GM12878 (cell line): ENCODE results near the gene NOVA2. TPM values are rescaled to one million over a fixed set of nuclear protein-coding genes. Genes with fewer than 3 reads are reported as not detected.

Experiments
- ATAC-seq: fragments of 200-7000 bp; cut with Tn5 transposase; 3 replicates; pipeline ENCODE4 v1.9.1; 2020; ENCODE audit warnings: mild to moderate bottlenecking, moderate library complexity
- BruUV-seq: library from RNA; stranded (reverse); fragments of 400-500 nt; replicated peaks from 2 replicates; lab custom pipeline; 2021; lab: Mats Ljungman, UMichigan
- CTCF ChIA-PET: fragments of 300-600 bp; sonication (Branson Sonifier 250); formaldehyde crosslinking; extraction: SDS; loops from one replicate; lab custom pipeline; 2021; ENCODE audit warnings: inconsistent platforms; lab: Yijun Ruan, JAX
- POLR2A ChIA-PET: fragments of 350-600 bp; formaldehyde crosslinking; extraction: SDS; loops from one replicate; lab custom pipeline; 2021; ENCODE audit warnings: inconsistent platforms; lab: Charles Lee
- RAD21 ChIA-PET: fragments of 300-600 bp; sonication (Branson Sonifier 250); formaldehyde crosslinking; loops from one replicate; lab custom pipeline; 2023; ENCODE audit warnings: antibody characterized with exemption; ENCODE audit not compliant: unreplicated experiment; lab: Charles Lee
- SMC1A ChIA-PET: fragments of 300-600 bp; sonication (Branson Sonifier 250); formaldehyde crosslinking; loops from one replicate; lab custom pipeline; 2023; ENCODE audit not compliant: unreplicated experiment, uncharacterized antibody; lab: Charles Lee
- DNase-seq: peaks from one replicate; pipeline ENCODE4 v3.0.0-alpha.2; 2011; ENCODE audit warnings: low read depth, low spot score
- FAIRE-seq: peaks from 3 replicates; lab custom pipeline; 2011; peaks lifted over from hg19 to GRCh38; lab: Jason Lieb, UNC
- H2AFZ ChIP-seq: 2 replicates; pipeline ENCODE4 v1.6.0; 2011; ENCODE audit warnings: low read depth, low read length, control low read depth; ENCODE audit not compliant: control insufficient read depth
- H3K27ac ChIP-seq: 2 replicates; pipeline ENCODE4 v1.5.1; 2011; ENCODE audit warnings: control low read depth; ENCODE audit not compliant: control insufficient read depth, insufficient read depth
- H3K27me3 ChIP-seq, 2 experiments: replicated peaks in 1 of 2; 2 replicates each; pipeline versions ENCODE4 v1.6.0 to v1.6.1; 2011; ENCODE audit warnings: low read length in 1 of 2; ENCODE audit not compliant: control insufficient read depth in 2 of 2, insufficient read depth in 2 of 2
- H3K36me3 ChIP-seq, 2 experiments: 2 replicates each; pipeline ENCODE4 v1.5.1; 2011; ENCODE audit warnings: low read length in 1 of 2; ENCODE audit not compliant: control insufficient read depth in 2 of 2, insufficient read depth in 2 of 2
- H3K4me1 ChIP-seq: 2 replicates; pipeline ENCODE4 v1.6.1; 2011; ENCODE audit warnings: mild to moderate bottlenecking, low read length, moderate library complexity, mixed read lengths; ENCODE audit not compliant: control insufficient read depth, insufficient read depth
- H3K4me2 ChIP-seq: 2 replicates; pipeline ENCODE4 v1.6.0; 2011; ENCODE audit warnings: control low read depth; ENCODE audit not compliant: control insufficient read depth, insufficient read depth
- H3K4me3 ChIP-seq: fragments of 200-600 bp; sonication (generic); 2 replicates; pipeline ENCODE4 v1.5.1; 2016
- H3K79me2 ChIP-seq: 2 replicates; pipeline ENCODE4 v1.6.0; 2011; ENCODE audit warnings: low read length; ENCODE audit not compliant: control insufficient read depth, insufficient read depth
- H3K9ac ChIP-seq: 2 replicates; pipeline ENCODE4 v1.8.0; 2011; ENCODE audit warnings: low read length, control low read depth, mixed read lengths; ENCODE audit not compliant: control insufficient read depth, insufficient read depth
- H3K9me3 ChIP-seq: replicated peaks from 3 replicates; pipeline ENCODE4 v1.5.1; 2011; ENCODE audit warnings: mild to moderate bottlenecking, low read length; ENCODE audit not compliant: control insufficient read depth, insufficient read depth
- H4K20me1 ChIP-seq: 2 replicates; pipeline ENCODE4 v1.6.0; 2011; ENCODE audit not compliant: control insufficient read depth, insufficient read depth
- BCL11A ChIP-seq: IDR thresholded peaks from 2 replicates; pipeline ENCODE4 v1.6.1; 2011; ENCODE audit warnings: low read depth, low read length
- BRCA1 ChIP-seq: IDR thresholded peaks from 2 replicates; pipeline ENCODE4 v1.6.1; 2011; ENCODE audit warnings: low read depth, low read length, improper control_type of control experiment
- CEBPB ChIP-seq, 2 experiments: fragments of 150-350 bp in 1 of 2; IDR thresholded peaks; 2 replicates each; pipeline ENCODE4 v1.6.1; 2012 to 2014; ENCODE audit warnings: low read depth in 2 of 2, low read length in 2 of 2, borderline replicate concordance in 1 of 2, inconsistent platforms in 1 of 2
- CHD2 ChIP-seq: IDR thresholded peaks from 2 replicates; pipeline ENCODE4 v1.6.1; 2011; ENCODE audit warnings: low read depth, low read length, improper control_type of control experiment, borderline replicate concordance
- DPF2 ChIP-seq: fragments of 450-650 bp; IDR thresholded peaks from 2 replicates; pipeline ENCODE4 v1.6.1; 2017; ENCODE audit warnings: mild to moderate bottlenecking
- FOS ChIP-seq: IDR thresholded peaks from 3 replicates; pipeline ENCODE4 v1.6.1; 2011; ENCODE audit warnings: borderline replicate concordance; ENCODE audit not compliant: insufficient read length; ENCODE audit errors: extremely low read depth
- FOXK2 ChIP-seq: fragments of 450-650 bp; IDR thresholded peaks from 2 replicates; pipeline ENCODE4 v1.6.1; 2017; ENCODE audit warnings: mild to moderate bottlenecking, moderate library complexity
- MEF2B ChIP-seq: fragments of 450-650 bp; IDR thresholded peaks from 2 replicates; pipeline ENCODE4 v1.6.1; 2018; ENCODE audit warnings: mild to moderate bottlenecking, moderate library complexity; ENCODE audit not compliant: partially characterized antibody, poor library complexity, severe bottlenecking
- MTA3 ChIP-seq: IDR thresholded peaks from 2 replicates; pipeline ENCODE4 v1.6.1; 2012; ENCODE audit warnings: low read length, inconsistent platforms, borderline replicate concordance
- NFYA ChIP-seq: IDR thresholded peaks from 2 replicates; pipeline ENCODE4 v1.6.1; 2011; ENCODE audit warnings: low read depth, mild to moderate bottlenecking, low read length, improper control_type of control experiment, borderline replicate concordance
- POLR2AphosphoS2 ChIP-seq: IDR thresholded peaks from 2 replicates; pipeline ENCODE4 v1.6.1; 2011; ENCODE audit warnings: low read depth, mild to moderate bottlenecking, low read length, improper control_type of control experiment, moderate library complexity
- RCOR1 ChIP-seq: conservative IDR thresholded peaks from 2 replicates; pipeline ENCODE4 v1.6.1; 2012; ENCODE audit warnings: low read depth, low read length, improper control_type of control experiment
- ZNF207 ChIP-seq: fragments of 450-650 bp; IDR thresholded peaks from 2 replicates; pipeline ENCODE4 v1.6.1; 2014; ENCODE audit warnings: antibody characterized with exemption, mild to moderate bottlenecking, borderline replicate concordance
- WGBS: methylation state at CpG from one replicate; pipeline ENCODE4 v1.1.6; 2016; ENCODE audit warnings: low lambda C conversion rate; ENCODE audit not compliant: insufficient replicate concordance, insufficient coverage; ENCODE audit errors: missing lambda C conversion rate; 5-methylcytosine and 5-hydroxymethylcytosine counted together
- in situ Hi-C: fragments of 300-500 bp; cut with MboI; formaldehyde crosslinking; loops from 9 replicates; pipeline ENCODE4 v1.14.3; 2018; ENCODE audit warnings: mixed read lengths
- intact Hi-C: fragments of 100-400 bp; cut with micrococcal nuclease; formaldehyde crosslinking; loops from one replicate; pipeline ENCODE4 v1.14.2; 2022; ENCODE audit not compliant: unreplicated experiment
- polyA plus RNA-seq, 11 experiments: library from polyadenylated mRNA; depleted of rRNA in 4 of 11; unstranded in 6 of 11; stranded (reverse) in 5 of 11; fragments of >200 nt; fragmentation: Nextera tagmentation in 4 of 11; fragmentation: Illumina TruSeq in 1 of 11; extraction: Ambion mirVana in 4 of 11; extraction: Trizol in 1 of 11; gene quantifications; 1 replicate in 1 of 11; 2 replicates in 10 of 11; pipeline versions ENCODE4 v1.2.1 to v1.2.3, GENCODE V29; 2011 to 2016; ENCODE audit warnings: inconsistent platforms in 2 of 11, missing spikeins in 2 of 11, low read depth in 1 of 11
- total RNA-seq, 4 experiments: library from RNA; depleted of rRNA in 3 of 4; stranded (reverse); fragments of >200 nt in 3 of 4; fragmentation: Illumina TruSeq in 1 of 4; extraction: Trizol in 1 of 4; gene quantifications; 2 replicates each; pipeline versions ENCODE4 v1.2.1 to v1.2.3, GENCODE V29; 2013 to 2021
- TF ChIP-seq, protein P1 (sequence below): fragments of 450-650 bp; IDR thresholded peaks from 2 replicates; pipeline ENCODE4 v1.6.1; 2017; ENCODE audit warnings: mild to moderate bottlenecking

The NOVA2 gene
- total and polyA plus RNA-seq, 10 of the 15 experiments (the other 5 are each of a cell fraction or from before 2014, with no cell fraction given): under 0.01 to 0.44 (median 0.03) TPM; not detected in 4

DNA sequence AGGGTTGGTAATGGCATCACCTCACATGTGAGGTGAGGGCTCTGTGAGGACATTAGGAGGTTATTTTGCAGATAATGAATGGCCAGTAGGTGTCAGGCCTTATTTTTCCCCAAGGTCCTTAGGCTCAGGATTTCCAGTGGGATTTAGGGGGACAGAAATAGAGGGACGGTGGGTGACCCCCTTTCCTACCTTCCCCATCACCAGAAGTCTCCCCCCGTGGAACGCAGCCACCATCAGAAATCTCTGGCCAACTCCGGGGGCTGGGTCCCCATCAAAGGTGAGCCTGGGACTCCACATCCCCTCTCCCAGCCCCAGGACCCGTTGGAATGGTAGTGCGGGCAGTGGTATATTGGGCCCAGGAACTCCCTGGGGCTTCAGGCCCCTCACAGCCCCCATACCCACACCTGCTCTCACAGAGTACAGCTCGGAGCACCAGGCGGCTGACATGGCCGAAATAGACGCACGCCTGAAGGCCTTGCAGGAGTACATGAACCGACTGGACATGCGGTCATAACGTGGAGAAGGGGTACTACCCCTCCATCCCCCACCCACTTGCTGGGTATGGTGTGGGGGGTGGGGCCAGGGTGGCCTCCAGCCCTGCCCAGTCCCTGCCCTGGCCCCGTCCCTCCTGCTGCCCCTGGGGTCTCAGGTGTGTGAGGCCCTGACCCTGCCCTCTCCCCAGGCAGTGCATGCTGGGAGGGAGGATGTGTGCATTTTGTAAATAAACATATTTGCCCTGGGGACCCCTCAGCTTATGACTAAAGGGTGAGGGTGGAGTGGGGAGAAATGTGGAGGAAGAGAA lies 44.4 kb upstream of the NOVA2 start:
- Histone ChIP-seq H3K79me2 (no peaks in the 10 kb centered on the region), H3K27ac (no peak overlapping the region), H3K9me3 (no peaks in the 10 kb centered on the region)
- SMC1A ChIA-PET: no interaction called here
- ATAC-seq (no peak), FAIRE-seq (no peak)
- TF ChIP-seq CHD2: no peak
- TF ChIP-seq POLR2AphosphoS2: no peak
- TF ChIP-seq RCOR1: no peak
- no peak for TF ChIP-seq BRCA1
- no peak for TF ChIP-seq MEF2B
- TF ChIP-seq MTA3: no peak
- TF ChIP-seq NFYA: no peak
- TF ChIP-seq ZNF207: no peak
- no peak for TF ChIP-seq DPF2
- TF ChIP-seq, protein P1, sequence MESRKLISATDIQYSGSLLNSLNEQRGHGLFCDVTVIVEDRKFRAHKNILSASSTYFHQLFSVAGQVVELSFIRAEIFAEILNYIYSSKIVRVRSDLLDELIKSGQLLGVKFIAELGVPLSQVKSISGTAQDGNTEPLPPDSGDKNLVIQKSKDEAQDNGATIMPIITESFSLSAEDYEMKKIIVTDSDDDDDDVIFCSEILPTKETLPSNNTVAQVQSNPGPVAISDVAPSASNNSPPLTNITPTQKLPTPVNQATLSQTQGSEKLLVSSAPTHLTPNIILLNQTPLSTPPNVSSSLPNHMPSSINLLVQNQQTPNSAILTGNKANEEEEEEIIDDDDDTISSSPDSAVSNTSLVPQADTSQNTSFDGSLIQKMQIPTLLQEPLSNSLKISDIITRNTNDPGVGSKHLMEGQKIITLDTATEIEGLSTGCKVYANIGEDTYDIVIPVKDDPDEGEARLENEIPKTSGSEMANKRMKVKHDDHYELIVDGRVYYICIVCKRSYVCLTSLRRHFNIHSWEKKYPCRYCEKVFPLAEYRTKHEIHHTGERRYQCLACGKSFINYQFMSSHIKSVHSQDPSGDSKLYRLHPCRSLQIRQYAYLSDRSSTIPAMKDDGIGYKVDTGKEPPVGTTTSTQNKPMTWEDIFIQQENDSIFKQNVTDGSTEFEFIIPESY: no peak
- no peak for TF ChIP-seq CEBPB (IDR thresholded peaks at IDR 0.05; ENCODE audit: borderline replicate concordance in 1 of 2, low read depth in 2 of 2, low read length in 2 of 2)
- TF ChIP-seq FOS: no peak
- no peak for TF ChIP-seq BCL11A
- TF ChIP-seq FOXK2: no peak
- TF ChIP-seq, all 136 proteins: peak for 0
- 95% methylated on average over 15 of the region's 15 CpGs for WGBS
- no peak overlapping the region for H3K4me3 ChIP-seq
- no peaks in the 10 kb centered on the region; the same call in 1 of the 2 replicates for H4K20me1 ChIP-seq
- ChIA-PET CTCF (interaction anchor here (1.0 to 2.0 kb wide), 4 partner anchors 10 to 155 kb away, joined by 3 to 17 read pairs (median 9); partner anchors contain the start of genes CCDC61 and SYMPK), POLR2A (interaction anchor here (0.6 kb wide), 1 partner anchor 23 kb away, joined by 3 read pairs; the partner anchor contains the start of gene CCDC61), RAD21 (interaction anchor here (1.5 kb wide), 2 partner anchors 155 to 248 kb away, joined by 3 to 4 read pairs; no protein-coding TSS in a partner anchor)
- no peak overlapping the region for H3K9ac ChIP-seq
- no peak overlapping the region for H3K4me2 ChIP-seq
- DNase-seq: no peak
- no TSS peak for BruUV-seq
- intact Hi-C loops (no loop called here), in situ Hi-C loops (no loop called here)
- H2AFZ ChIP-seq: no peak overlapping the region
- H3K4me1 ChIP-seq: peaks cover 5% of the 10 kb centered on the region
- no peaks in the 10 kb centered on the region for H3K27me3 ChIP-seq
- no peaks in the 10 kb centered on the region; a peak in 1 of 4 replicates for H3K36me3 ChIP-seq
